M059J (cell line): Measurements from ENCODE around the gene TSPAN7. TPM values are rescaled to one million over a fixed set of nuclear protein-coding genes. Genes with fewer than 3 reads are reported as not detected.

Source experiments
- DNase-seq: peaks from one replicate; pipeline ENCODE4 v3.0.0-alpha.2; 2012; ENCODE audit warnings: low read depth
- total RNA-seq: library from RNA; depleted of rRNA; stranded (reverse); fragments of >200 nt; shearing (Covaris generic); gene quantifications from 2 replicates; pipeline ENCODE4 v1.2.3, GENCODE V29; 2014

Gene TSPAN7
- total RNA-seq, 1 experiment from 2014 or later, result not detected

- DNase-seq, result no peak
These were observed 84.8 kb downstream of the TSPAN7 start for GRCh38 chrX:38646129-38646528.

DNA sequence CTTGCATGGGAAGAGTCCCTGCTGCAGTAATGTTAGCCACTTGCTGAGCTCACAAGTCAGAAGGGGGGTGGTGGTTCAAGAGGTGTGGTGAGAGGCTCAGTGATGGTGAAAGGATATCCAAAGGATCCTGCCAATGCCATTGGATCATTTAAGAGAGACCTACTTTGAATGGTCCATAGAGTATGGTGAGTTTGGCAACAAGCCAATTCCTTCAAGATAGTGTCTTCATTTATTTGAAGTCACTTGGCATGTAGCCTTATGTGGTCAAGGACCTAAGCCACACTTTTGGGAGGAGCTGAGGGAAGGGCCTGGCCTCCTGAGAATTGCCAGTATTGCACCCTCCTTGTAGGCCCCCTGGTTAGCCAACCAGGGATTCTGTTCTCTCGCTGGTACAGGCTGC, 87.9 kb downstream of the TSPAN7 start:
- DNase-seq, result no peak

DNA sequence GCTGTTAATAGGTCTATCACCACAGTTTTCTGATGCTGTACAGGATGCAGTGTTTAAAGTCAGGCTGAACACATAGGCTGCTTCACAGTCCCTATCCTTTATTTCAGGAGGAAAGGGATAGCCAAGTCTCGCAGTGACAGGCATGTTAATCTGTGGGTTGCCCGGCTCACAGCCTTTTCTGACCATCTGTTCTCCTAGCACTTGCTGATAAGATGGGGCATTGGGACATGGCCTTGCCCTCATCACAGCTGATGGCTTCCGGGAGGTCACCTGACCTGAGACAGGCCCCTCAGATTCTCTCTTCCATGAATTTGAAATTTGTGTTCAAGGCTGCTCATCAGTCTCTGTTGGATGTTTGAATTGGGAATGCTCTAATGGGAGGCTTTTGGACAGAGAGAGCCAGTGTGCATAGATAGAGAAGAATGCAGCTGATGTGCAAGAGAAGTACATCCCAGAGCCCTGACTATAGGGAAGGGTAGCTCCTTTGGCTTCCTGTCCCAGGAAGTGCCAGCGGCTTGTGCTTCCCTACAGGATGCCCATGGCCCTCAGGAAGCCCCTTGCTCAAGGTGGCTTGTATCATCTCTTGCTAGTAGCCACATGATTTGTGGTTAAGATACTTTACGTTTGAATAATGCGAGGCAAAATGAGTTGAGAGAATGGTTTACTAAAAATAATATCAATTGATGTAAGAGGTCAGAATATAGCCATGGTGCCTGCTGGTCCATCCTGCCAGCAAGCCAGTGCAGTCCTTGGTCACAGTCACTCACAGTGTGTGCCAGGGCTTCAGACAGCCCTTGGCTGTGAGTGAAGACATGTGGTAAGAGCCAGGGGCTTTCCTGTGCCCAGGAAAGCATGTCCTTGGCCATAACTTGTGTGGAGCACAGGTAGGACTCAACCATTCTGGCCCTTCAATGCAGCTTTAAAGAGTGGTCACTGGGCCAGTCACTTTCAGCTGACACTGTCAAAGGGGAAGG, 88.6 kb downstream of the TSPAN7 start:
- no peak for DNase-seq

DNA sequence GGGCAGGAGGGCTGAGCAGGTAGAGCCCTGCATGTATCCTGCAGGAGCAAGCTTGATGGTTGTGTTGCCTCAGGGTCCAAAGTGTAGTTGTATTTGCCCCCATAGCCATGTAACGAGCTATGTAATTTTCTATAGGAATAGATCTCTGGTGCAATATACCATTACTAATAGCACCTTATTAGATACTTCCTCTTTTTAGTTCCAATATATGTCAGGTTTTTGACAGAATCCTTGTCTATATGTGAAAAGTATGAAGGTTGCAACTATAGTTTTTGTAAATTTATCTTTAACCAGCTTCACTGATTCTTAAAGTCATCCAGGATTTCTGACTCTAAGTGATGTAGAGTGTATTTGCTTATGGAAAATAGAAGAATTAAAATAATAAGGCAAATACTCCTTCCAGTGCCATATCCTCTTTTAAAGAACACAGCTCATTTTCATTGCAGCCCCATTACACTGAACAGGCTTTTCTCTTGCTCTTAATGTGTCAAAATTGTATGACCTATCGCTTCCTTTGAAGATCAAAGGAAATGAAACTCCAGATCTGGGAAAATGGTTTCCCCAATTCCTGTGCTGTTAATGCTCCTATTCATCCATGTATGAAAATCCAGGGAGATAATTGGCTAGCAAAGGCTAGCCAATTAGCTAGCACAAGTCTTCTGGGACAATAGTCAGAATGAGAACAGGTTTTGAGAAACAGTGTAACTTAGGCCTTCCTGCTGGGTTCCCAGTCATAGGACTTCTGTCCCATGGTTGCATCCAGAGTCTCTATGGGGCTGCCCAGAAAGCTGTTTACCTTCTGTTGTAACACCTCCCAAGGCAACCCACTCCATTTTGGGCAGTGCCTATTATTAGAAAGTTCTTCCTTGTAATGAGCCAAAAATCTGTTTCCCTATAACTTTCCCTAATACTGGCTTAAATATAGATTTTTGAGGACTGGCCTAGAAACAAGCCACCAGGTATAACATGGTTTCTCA, 90.6 kb downstream of the TSPAN7 start:
- DNase-seq, result no peak

- no peak for DNase-seq
These were observed 91.6 kb downstream of the TSPAN7 start for GRCh38 chrX:38652934-38653442.

DNA sequence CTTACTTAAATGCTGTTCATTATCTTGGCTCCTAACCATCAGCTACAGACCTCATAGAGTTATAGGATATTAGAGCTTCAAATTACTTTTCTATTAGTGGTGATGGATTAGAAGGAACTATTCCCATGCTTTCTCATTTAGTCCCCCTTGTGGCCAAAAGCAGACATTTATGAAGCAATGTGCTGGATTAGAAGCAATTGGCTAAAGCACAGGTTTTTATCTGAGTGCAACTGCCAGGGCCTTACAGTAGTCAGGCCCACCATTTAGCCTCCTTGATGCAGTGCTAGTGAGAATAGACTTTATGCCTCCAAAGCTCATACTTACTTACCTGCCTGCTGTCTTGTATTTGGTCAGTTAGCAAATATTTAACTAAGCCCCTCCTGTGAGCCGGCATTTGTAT, 93.0 kb downstream of the TSPAN7 start:
- DNase-seq, result peak; percentile 27

DNA sequence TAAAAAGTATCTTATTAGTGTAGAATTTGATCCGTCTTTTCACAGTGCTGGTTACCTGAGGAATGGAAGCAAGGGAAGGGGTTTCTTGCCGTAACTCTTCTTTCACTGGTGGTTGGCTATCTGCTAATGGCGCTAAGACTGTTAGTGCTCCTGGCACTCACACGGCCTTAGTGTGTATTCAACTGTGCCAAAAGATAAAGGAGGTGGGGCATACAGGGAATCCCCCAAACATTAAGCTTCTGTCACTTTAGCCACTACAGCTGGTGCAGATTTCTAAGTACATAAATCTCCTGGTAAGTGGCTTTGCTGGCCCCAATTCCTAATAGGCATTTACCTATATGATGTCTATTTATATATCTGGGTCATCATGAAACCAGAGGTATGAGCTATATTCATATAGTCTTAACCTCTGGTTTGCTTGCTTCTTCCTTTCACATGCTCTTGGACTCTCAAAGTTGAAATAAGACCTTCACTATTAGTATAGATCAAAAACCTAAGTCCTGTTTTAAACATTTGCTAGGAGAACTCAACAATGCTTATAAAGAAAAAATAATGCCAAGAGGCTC, 95.1 kb downstream of the TSPAN7 start:
- no peak for DNase-seq

- no peak for DNase-seq
These were observed 96.2 kb downstream of the TSPAN7 start for GRCh38 chrX:38657562-38657961.

- DNase-seq, result no peak
These were observed 99.2 kb downstream of the TSPAN7 start for GRCh38 chrX:38660395-38661102.

DNA sequence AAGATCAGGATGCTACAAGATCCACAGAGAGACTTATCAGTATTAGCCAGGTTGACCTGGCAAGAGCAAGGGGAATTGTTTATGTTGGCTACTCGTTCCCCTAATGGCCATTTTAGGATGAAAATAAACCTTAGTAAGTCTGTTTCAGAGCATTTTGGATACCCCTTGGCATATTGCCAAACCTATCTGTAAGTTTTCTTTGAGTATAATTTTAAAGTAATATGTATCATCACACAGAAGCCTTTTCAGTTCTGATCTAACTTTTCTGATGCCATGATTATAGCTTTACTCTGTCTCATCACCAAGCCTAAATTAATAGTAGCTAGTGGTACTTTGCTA, 99.7 kb downstream of the TSPAN7 start:
- no peak for DNase-seq

- no peak for DNase-seq
These were observed 100.2 kb downstream of the TSPAN7 start for GRCh38 chrX:38661561-38661960.

DNA sequence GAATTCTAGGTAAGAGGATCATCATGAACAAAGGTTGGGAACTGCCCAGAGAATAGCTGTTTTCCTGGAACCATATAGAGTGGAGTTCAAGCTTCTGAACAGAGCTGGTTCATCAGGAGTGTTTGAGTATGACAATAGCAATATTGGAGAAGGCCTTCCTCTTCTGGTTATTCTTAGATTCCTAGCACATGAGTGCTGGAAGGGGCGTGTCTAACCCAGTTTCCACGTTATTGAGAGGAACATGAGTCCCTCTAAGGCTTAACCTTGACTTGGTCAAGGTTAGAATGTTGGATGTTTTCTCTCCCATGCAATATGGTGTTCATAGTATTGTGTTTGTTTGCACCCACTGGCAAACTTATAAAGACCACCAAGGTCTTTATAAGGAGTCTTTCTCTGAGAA, 101.3 kb downstream of the TSPAN7 start:
- no peak for DNase-seq

DNA sequence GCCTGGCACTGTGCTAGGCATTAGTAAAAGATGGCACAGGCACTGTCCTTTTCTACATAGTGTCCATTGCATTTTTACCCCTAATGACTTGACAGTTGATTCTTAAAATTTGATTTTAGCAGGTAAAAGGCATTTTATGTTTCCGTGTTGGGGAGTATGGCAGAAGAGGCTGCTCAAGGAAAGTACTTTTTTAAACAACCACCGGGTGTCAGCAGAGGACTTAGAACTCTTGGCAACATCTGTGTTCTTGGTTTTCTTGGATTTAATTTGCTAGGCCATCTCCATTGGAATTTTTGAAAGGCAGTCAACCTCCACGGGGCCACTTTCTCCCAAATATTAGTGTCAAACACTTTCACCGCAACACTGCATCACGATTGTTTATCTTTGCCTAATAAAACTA, 102.9 kb downstream of the TSPAN7 start:
- DNase-seq, result peak; percentile 30

DNA sequence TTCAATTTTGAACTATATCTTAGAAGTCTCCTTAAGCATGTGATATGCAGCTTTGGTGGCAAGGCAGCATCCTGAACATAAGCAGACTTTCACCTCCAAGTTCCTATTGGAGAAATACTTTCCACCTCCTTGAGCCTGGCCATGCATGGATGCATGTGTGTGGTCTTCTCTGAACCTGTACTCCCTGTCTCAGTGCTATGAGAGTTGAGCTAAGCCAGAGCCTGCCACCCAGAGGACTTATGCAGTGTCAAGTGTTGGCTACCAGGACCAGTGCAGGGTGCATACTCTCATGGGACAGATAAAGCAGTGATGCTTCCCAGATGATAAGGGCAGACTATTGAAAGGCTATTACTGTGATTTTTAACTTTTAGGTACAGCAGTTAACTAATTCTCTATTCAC, 105.6 kb downstream of the TSPAN7 start:
- no peak for DNase-seq

DNA sequence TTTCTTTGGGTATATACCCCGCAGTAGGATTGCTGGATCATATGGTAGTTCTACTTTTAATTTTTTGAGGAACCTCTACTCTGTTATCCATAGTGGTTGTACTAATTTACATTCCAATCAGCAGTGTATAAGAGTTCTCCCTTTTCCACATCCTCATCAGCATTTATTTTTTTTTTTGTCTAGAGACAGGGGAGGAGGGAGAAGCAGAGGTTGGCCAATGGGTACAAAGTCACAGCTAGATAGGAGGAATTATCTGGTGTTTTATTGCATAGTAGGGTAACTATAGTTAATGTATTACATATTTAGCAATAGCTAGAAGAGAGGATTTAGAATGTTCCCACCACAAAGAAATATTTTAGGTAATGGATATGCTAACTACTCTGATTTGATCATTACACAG, 107.4 kb downstream of the TSPAN7 start:
- no peak for DNase-seq

DNA sequence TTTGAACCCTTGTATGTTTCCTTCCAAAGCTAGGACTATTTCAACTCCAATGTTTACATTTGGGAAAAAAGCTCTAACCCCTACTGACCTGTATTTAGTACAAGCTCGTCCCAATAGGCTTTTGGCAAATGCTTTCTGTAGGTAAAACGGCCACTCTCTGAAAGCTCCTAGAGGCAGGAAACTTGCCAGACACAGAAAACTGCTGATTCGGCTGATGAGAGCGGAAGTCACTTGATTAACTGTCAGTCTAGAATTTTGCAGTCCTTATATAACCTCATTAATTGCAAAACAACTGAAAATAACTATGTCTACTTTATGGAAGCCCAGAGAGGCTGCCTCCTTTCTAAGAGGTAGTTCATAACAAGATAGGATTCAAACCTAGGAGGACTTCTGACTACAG, 108.1 kb downstream of the TSPAN7 start:
- no peak for DNase-seq

GRCh38 chrX:38672646-38673045, 111.3 kb downstream of the TSPAN7 start:
- no peak for DNase-seq

DNA sequence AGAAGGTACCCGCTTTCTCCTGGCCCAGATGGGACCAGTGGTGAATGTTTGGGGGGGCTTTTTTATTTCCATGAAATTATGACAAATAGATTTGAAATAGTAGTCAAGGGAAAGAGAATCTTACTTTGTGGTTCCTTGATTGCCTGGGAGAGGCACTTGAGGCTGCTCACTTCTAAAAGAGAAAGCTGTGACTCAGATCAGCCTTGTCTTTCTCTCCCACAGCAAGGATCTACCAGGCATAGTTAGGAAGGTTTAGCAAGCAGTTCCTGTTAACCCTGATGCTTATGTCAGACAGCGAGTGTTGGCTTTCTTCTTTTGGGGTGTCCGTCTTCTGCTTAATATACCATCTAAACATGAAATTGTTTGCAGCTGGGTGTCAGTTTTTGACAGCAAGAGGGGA, 114.5 kb downstream of the TSPAN7 start:
- no peak for DNase-seq

GRCh38 chrX:38678183-38678582, 116.8 kb downstream of the TSPAN7 start:
- DNase-seq, result no peak

GRCh38 chrX:38678821-38679220, 117.5 kb downstream of the TSPAN7 start:
- no peak for DNase-seq

DNA sequence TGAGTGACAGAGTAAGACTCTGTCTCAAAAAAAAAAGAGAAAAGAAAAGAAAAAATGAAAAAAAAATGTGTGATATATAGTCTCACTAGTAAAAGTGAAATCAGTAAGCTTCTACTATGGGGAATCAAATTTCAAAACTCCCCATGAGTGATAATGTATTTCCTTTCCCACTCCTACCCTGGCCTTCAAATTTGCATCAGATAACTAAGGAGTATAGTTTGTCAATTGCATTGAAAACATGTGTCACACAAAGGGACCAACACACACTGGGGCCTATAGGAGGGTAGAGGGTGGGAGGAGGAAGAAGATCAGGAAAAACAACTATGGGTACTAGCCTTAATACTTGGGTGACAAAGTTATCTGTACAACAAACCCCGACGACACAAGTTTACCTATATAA, 118.4 kb downstream of the TSPAN7 start:
- DNase-seq, result no peak
